ENCODE data around the gene C1orf232.

Gene C1orf232

GRCh38 chr1:26119892-26120608, 48.7 kb downstream of the C1orf232 start:
- TF ChIP-seq, protein P1, sequence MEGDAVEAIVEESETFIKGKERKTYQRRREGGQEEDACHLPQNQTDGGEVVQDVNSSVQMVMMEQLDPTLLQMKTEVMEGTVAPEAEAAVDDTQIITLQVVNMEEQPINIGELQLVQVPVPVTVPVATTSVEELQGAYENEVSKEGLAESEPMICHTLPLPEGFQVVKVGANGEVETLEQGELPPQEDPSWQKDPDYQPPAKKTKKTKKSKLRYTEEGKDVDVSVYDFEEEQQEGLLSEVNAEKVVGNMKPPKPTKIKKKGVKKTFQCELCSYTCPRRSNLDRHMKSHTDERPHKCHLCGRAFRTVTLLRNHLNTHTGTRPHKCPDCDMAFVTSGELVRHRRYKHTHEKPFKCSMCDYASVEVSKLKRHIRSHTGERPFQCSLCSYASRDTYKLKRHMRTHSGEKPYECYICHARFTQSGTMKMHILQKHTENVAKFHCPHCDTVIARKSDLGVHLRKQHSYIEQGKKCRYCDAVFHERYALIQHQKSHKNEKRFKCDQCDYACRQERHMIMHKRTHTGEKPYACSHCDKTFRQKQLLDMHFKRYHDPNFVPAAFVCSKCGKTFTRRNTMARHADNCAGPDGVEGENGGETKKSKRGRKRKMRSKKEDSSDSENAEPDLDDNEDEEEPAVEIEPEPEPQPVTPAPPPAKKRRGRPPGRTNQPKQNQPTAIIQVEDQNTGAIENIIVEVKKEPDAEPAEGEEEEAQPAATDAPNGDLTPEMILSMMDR (IDR thresholded peaks at IDR 0.05): no peak
- TF ChIP-seq ZFX (IDR thresholded peaks at IDR 0.05; ENCODE audit: borderline replicate concordance): no peak
- H3K27ac ChIP-seq: no peak overlapping the region

GRCh38 chr1:26114165-26114927, 54.4 kb downstream of the C1orf232 start:
- TF ChIP-seq, protein P1 (IDR thresholded peaks at IDR 0.05): no peak
- TF ChIP-seq ZFX (IDR thresholded peaks at IDR 0.05; ENCODE audit: borderline replicate concordance): no peak
- H3K27ac ChIP-seq: no peak overlapping the region

Data from 22Rv1 (cell line).